Activated T-cell treated with anti-CD3 and anti-CD28 coated beads, Interleukin-2, amount 50 U/mL, for 1 hour (primary cell): ENCODE data around the gene SHROOM4.

Experiments used
- DNase-seq: peaks from one replicate; pipeline ENCODE4 v3.0.0-alpha.2; 2020

Gene SHROOM4

GRCh38 chrX:50609796-50610195, 204.2 kb downstream of the SHROOM4 start:
- no peak for DNase-seq

GRCh38 chrX:50606300-50606950, 207.6 kb downstream of the SHROOM4 start:
- DNase-seq: no peak

- no peak for DNase-seq
Measured at GRCh38 chrX:50596056-50596455, 217.9 kb downstream of the SHROOM4 start.

- DNase-seq: no peak
Measured at GRCh38 chrX:50594788-50595187, 219.2 kb downstream of the SHROOM4 start.

GRCh38 chrX:50586980-50587379, 227.0 kb downstream of the SHROOM4 start:
- DNase-seq: no peak

- no peak for DNase-seq
Measured at GRCh38 chrX:50586407-50586806, 227.6 kb downstream of the SHROOM4 start.

GRCh38 chrX:50581405-50581804, 232.6 kb downstream of the SHROOM4 start:
- no peak for DNase-seq

GRCh38 chrX:50579955-50580354, 234.0 kb downstream of the SHROOM4 start:
- DNase-seq: no peak

GRCh38 chrX:50577326-50577725, 236.7 kb downstream of the SHROOM4 start:
- DNase-seq: no peak

GRCh38 chrX:50567636-50568035, 246.4 kb downstream of the SHROOM4 start:
- DNase-seq: no peak

- no peak for DNase-seq
Measured at GRCh38 chrX:50565718-50566117, 248.3 kb downstream of the SHROOM4 start.
